Measurements from ENCODE around the gene EHBP1.

EHBP1 gene

DNA sequence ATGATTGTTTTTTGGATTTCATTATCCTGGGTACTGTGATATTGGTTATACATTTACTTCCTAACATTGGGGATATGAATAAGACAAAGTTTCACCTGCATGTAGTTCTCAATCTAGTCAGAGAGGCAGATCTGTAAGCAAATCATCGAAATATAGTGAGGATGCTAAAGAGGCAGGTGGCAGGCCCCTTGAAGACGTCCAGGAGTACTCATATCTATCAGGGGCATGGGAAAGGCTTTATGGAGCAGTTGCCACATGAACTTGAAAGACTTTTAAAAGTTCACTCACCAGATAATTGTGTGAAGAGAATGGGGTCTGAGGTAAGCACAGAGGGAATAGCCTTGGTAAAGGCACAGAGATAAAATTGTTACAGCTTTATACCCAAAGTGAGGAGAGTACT is 78.8 kb downstream of the EHBP1 start:
- DNase-seq (ENCODE audit: insufficient read length, low spot score) (no peak), FAIRE-seq (no peak)
- no peak for TF ChIP-seq CTCF (IDR thresholded peaks at IDR 0.05; ENCODE audit: insufficient read depth, missing control alignments)

DNA sequence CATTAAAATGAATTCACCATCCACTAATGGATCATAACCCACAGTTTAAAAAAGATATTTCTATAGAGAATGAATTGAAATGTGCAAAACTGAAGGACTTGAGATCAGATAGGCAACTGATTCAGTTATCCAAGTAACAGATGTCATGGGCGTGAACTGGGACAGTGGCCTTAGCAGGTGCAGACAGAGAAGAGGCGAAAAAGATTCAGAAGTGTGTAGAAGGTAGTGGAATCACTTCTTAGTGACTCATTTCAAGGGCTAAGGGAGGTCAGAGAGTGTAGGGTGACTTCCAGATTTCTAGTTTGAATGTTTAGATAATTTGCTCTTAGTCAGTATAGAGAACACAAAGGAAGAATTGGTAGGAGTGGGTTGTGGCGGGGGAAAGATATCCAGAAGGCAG is 79.7 kb downstream of the EHBP1 start:
- no peak for TF ChIP-seq CTCF (IDR thresholded peaks at IDR 0.05; ENCODE audit: insufficient read depth, missing control alignments)
- DNase-seq (ENCODE audit: insufficient read length, low spot score): no peak
- no peak for FAIRE-seq

DNA sequence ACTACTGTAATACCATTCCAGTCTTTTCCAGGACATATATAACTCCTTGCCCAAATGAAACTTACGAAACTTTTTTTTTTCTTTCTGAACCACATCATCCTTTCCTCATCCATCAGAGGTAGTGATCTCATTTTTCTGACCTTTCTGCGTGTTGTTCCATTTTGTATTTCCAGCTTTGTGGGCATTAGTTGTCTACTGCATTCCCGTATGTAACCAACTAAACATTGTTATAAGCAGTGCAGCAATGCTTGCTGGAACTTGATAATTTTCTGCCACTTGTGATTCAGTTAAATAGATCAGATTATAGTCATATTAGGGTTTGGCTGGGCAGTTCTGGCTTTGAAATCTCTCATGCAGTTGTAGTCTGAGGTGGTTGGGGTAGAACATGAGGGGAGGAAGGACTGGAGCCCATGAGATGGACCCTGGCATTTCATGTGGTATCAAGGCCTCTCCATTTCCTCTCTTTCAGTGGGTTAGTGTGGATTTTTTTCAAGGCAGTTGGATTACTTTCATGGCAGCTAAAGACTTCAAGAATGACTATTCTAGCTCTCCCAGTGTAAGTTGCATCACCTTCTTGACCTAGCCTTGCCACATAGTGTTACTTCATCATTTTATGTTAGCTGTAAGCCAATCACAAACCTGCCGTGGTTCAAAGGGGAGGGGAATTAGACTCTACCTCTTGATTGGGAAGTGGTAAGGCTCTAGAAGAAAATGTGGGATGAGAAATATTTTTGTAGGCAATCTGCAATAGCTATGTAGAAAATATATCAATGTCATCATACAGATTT is 80.5 kb downstream of the EHBP1 start:
- FAIRE-seq: no peak
- DNase-seq (ENCODE audit: insufficient read length, low spot score): no peak
- no peak for TF ChIP-seq CTCF (IDR thresholded peaks at IDR 0.05; ENCODE audit: insufficient read depth, missing control alignments)

- FAIRE-seq (peak; percentile 58), DNase-seq (ENCODE audit: insufficient read length, low spot score) (no peak)
- peak; percentile 73 for TF ChIP-seq CTCF (IDR thresholded peaks at IDR 0.05; ENCODE audit: insufficient read depth, missing control alignments)
Observed at GRCh38 chr2:62787386-62787785, 81.9 kb downstream of the EHBP1 start.

DNA sequence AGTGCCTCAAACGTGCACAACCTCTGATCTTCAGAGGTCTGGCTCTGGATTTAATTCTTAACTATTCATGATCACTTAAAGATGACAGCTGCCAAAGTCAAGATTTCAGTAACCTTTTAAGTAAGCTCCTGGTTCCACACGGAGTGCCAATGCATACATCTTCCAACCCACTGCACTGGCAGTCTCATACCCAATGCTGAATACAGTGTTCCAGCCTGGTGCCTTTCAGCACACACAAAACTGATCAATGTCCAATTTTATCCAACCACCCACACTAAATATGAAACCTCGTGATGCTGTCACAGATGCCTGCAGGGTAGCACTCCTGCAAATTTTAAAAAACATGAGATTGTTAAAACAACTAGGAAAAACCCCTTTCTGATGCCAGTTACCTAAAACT is 84.0 kb downstream of the EHBP1 start:
- no peak for TF ChIP-seq CTCF (IDR thresholded peaks at IDR 0.05; ENCODE audit: insufficient read depth, missing control alignments)
- no peak for FAIRE-seq
- no peak for DNase-seq (ENCODE audit: insufficient read length, low spot score)

DNA sequence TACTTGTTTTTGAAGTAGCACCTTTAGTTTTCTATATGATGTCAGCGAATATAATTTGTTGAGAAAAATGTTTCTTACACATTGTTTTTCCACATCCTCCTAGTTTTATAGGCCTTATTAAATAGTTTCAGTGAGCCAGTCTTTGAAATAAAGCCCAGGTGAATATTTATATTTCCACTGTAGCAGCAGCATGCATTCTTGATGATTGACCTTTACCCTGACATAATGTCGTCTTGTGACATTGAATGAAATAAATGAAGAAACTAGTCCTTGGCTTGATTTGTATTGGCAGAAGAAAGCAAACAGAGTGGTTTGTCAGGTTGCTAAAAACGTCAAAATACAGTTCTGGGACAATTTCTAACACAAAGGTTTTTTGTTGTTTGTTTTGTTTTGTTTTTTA is 84.4 kb downstream of the EHBP1 start:
- no peak for DNase-seq (ENCODE audit: insufficient read length, low spot score)
- no peak for FAIRE-seq
- TF ChIP-seq CTCF (IDR thresholded peaks at IDR 0.05; ENCODE audit: insufficient read depth, missing control alignments): no peak

- DNase-seq (ENCODE audit: insufficient read length, low spot score): no peak
- TF ChIP-seq CTCF (IDR thresholded peaks at IDR 0.05; ENCODE audit: insufficient read depth, missing control alignments): no peak
- no peak for FAIRE-seq
Observed at GRCh38 chr2:62792408-62792807, 86.9 kb downstream of the EHBP1 start.
